ENCODE results near the gene MITF.

MITF gene

GRCh38 chr3:69842789-69843188 is 103.5 kb downstream of the MITF start:
- FAIRE-seq = no peak

GRCh38 chr3:69844706-69845105 is 105.4 kb downstream of the MITF start:
- FAIRE-seq = no peak

- no peak for FAIRE-seq
Measured at GRCh38 chr3:69847303-69847702, 108.0 kb downstream of the MITF start.

- FAIRE-seq = no peak
Measured at GRCh38 chr3:69848113-69848512, 108.8 kb downstream of the MITF start.

GRCh38 chr3:69850849-69851248 is 111.6 kb downstream of the MITF start:
- FAIRE-seq = no peak

- no peak for FAIRE-seq
Measured at GRCh38 chr3:69853027-69853426, 113.8 kb downstream of the MITF start.

- no peak for FAIRE-seq
Measured at GRCh38 chr3:69855436-69856162, 116.3 kb downstream of the MITF start.

GRCh38 chr3:69856965-69857705 is 117.9 kb downstream of the MITF start:
- no peak for FAIRE-seq

GRCh38 chr3:69861556-69861955 is 122.3 kb downstream of the MITF start:
- no peak for FAIRE-seq

- no peak for FAIRE-seq
Measured at GRCh38 chr3:69864141-69864540, 124.9 kb downstream of the MITF start.

- FAIRE-seq = no peak
Measured at GRCh38 chr3:69864766-69865165, 125.5 kb downstream of the MITF start.

GRCh38 chr3:69865925-69866679 is 126.8 kb downstream of the MITF start:
- no peak for FAIRE-seq

- FAIRE-seq = no peak
Measured at GRCh38 chr3:69866988-69867720, 127.9 kb downstream of the MITF start.

- FAIRE-seq = no peak
Measured at GRCh38 chr3:69867941-69868505, 128.8 kb downstream of the MITF start.

- FAIRE-seq = no peak
Measured at GRCh38 chr3:69868841-69869420, 129.7 kb downstream of the MITF start.

- no peak for FAIRE-seq
Measured at GRCh38 chr3:69869643-69870042, 130.4 kb downstream of the MITF start.

GRCh38 chr3:69871251-69871650 is 132.0 kb downstream of the MITF start:
- no peak for FAIRE-seq

GRCh38 chr3:69871868-69872267 is 132.6 kb downstream of the MITF start:
- FAIRE-seq = no peak

- no peak for FAIRE-seq
Measured at GRCh38 chr3:69872783-69873378, 133.6 kb downstream of the MITF start.

GRCh38 chr3:69876073-69876472 is 136.8 kb downstream of the MITF start:
- FAIRE-seq = no peak

GRCh38 chr3:69878254-69878653 is 139.0 kb downstream of the MITF start:
- no peak for FAIRE-seq

- no peak for FAIRE-seq
Measured at GRCh38 chr3:69879051-69879450, 139.8 kb downstream of the MITF start.

All from TTC549 (cell line).